H9 (cell line): ENCODE measurements around the gene TAOK1. TPM values are rescaled to one million over a fixed set of nuclear protein-coding genes. Genes with fewer than 3 reads are reported as not detected.

Source experiments
- DNase-seq: peaks from one replicate; pipeline ENCODE4 v3.0.0-alpha.2; 2017
- H2AFZ ChIP-seq: one replicate; pipeline ENCODE4 v1.6.1; 2013; ENCODE audit warnings: mild to moderate bottlenecking, low read length, control low read depth, moderate library complexity
- H2AK5ac ChIP-seq: 2 replicates; pipeline ENCODE4 v1.6.1; 2013; ENCODE audit warnings: low read length, control low read depth, mixed read lengths; ENCODE audit not compliant: insufficient read length
- H2BK120ac ChIP-seq: one replicate; pipeline ENCODE4 v1.6.1; 2013; ENCODE audit warnings: low read depth, mild to moderate bottlenecking, low read length, control low read depth, inconsistent platforms; ENCODE audit not compliant: poor library complexity, severe bottlenecking
- H2BK12ac ChIP-seq: 2 replicates; pipeline ENCODE4 v1.6.1; 2013; ENCODE audit warnings: low read length, control low read depth, mixed read lengths, low read depth; ENCODE audit not compliant: insufficient read length
- H2BK15ac ChIP-seq: 2 replicates; pipeline ENCODE4 v1.6.1; 2013; ENCODE audit warnings: low read depth, low read length, control low read depth
- H2BK20ac ChIP-seq: one replicate; pipeline ENCODE4 v1.6.1; 2013; ENCODE audit warnings: low read depth, mild to moderate bottlenecking, low read length, control low read depth, inconsistent platforms; ENCODE audit not compliant: poor library complexity, severe bottlenecking
- H2BK5ac ChIP-seq: 2 replicates; pipeline ENCODE4 v1.6.1; 2013; ENCODE audit warnings: low read length, control low read depth, mixed read lengths; ENCODE audit not compliant: insufficient read length
- H3K14ac ChIP-seq: 2 replicates; pipeline ENCODE4 v1.6.1; 2013; ENCODE audit warnings: low read length, control low read depth; ENCODE audit not compliant: insufficient read depth
- H3K18ac ChIP-seq: 2 replicates; pipeline ENCODE4 v1.6.1; 2013; ENCODE audit warnings: low read depth, mild to moderate bottlenecking, mixed read lengths, low read length, control low read depth; ENCODE audit not compliant: insufficient read length
- H3K23ac ChIP-seq: 2 replicates; pipeline ENCODE4 v1.6.1; 2013; ENCODE audit warnings: low read length, control low read depth, mixed read lengths, low read depth; ENCODE audit not compliant: insufficient read length
- H3K23me2 ChIP-seq: 2 replicates; pipeline ENCODE4 v1.6.1; 2013; ENCODE audit warnings: low read depth, mild to moderate bottlenecking, mixed read lengths, low read length, control low read depth; ENCODE audit not compliant: insufficient read length, poor library complexity, severe bottlenecking
- H3K27ac ChIP-seq: 2 replicates; pipeline ENCODE4 v1.5.1; 2013; ENCODE audit warnings: low read length, control low read depth, mixed read lengths, low read depth; ENCODE audit not compliant: insufficient read length
- H3K27me3 ChIP-seq: 2 replicates; pipeline ENCODE4 v1.6.1; 2013; ENCODE audit warnings: low read length, control low read depth, inconsistent platforms; ENCODE audit not compliant: insufficient read depth
- H3K4ac ChIP-seq: 2 replicates; pipeline ENCODE4 v1.6.1; 2013; ENCODE audit warnings: low read depth, mild to moderate bottlenecking, control low read depth, inconsistent platforms, low read length, moderate library complexity
- H3K4me1 ChIP-seq: 2 replicates; pipeline ENCODE4 v1.6.1; 2013; ENCODE audit warnings: low read length, control low read depth, inconsistent platforms; ENCODE audit not compliant: insufficient read depth
- H3K4me2 ChIP-seq: 2 replicates; pipeline ENCODE4 v1.6.1; 2013; ENCODE audit warnings: low read length, control low read depth, mixed read lengths; ENCODE audit not compliant: insufficient read length, insufficient read depth
- H3K56ac ChIP-seq: 2 replicates; pipeline ENCODE4 v1.6.1; 2013; ENCODE audit warnings: low read depth, mild to moderate bottlenecking, mixed read lengths, low read length, control low read depth; ENCODE audit not compliant: insufficient read length
- H3K79me1 ChIP-seq: 2 replicates; pipeline ENCODE4 v1.6.1; 2013; ENCODE audit warnings: low read depth, mild to moderate bottlenecking, moderate library complexity, low read length, control low read depth, inconsistent platforms; ENCODE audit not compliant: insufficient read depth, poor library complexity, severe bottlenecking
- H3K79me2 ChIP-seq: 2 replicates; pipeline ENCODE4 v1.6.1; 2013; ENCODE audit warnings: low read length, control low read depth, inconsistent platforms; ENCODE audit not compliant: insufficient read depth
- H3K9ac ChIP-seq: 2 replicates; pipeline ENCODE4 v1.6.1; 2013; ENCODE audit warnings: low read length, control low read depth, mixed read lengths; ENCODE audit not compliant: insufficient read length; ENCODE audit errors: extremely low read depth
- H3K9me3 ChIP-seq: one replicate; pipeline ENCODE4 v1.6.1; 2013; ENCODE audit warnings: low read depth, low read length, inconsistent platforms; ENCODE audit not compliant: control insufficient read depth
- H3T11ph ChIP-seq: one replicate; pipeline ENCODE4 v1.6.1; 2013; ENCODE audit warnings: mild to moderate bottlenecking, low read length, control low read depth, inconsistent platforms
- H4K20me1 ChIP-seq: one replicate; pipeline ENCODE4 v1.6.1; 2013; ENCODE audit not compliant: control insufficient read depth, insufficient read length, insufficient read depth
- H4K5ac ChIP-seq: 2 replicates; pipeline ENCODE4 v1.6.1; 2013; ENCODE audit warnings: low read depth, mild to moderate bottlenecking, mixed read lengths, low read length, control low read depth; ENCODE audit not compliant: insufficient read length
- H4K8ac ChIP-seq: replicated peaks from 2 replicates; pipeline ENCODE4 v1.6.1; 2013; ENCODE audit warnings: low read length, control low read depth, mixed read lengths, low read depth; ENCODE audit not compliant: insufficient read length
- H4K91ac ChIP-seq: 2 replicates; pipeline ENCODE4 v1.6.1; 2013; ENCODE audit warnings: low read depth, mild to moderate bottlenecking, moderate library complexity, mixed read lengths, low read length, control low read depth; ENCODE audit not compliant: insufficient read length
- H3K27ac Mint-ChIP-seq, 3 experiments: 2 replicates in 2 of 3; 3 replicates in 1 of 3; pipeline ENCODE4 v1.8.0; 2020 to 2021; ENCODE audit warnings: mixed read lengths in 3 of 3, mild to moderate bottlenecking in 1 of 3, moderate library complexity in 1 of 3
- H3K27me3 Mint-ChIP-seq: 2 replicates; pipeline ENCODE4 v1.8.0; 2021; ENCODE audit warnings: low read depth, mild to moderate bottlenecking, moderate library complexity, mixed read lengths
- H3K36me3 Mint-ChIP-seq, 3 experiments: 2 replicates in 2 of 3; 3 replicates in 1 of 3; pipeline ENCODE4 v1.8.0; 2020 to 2021; ENCODE audit warnings: low read depth in 3 of 3, mixed read lengths in 3 of 3; ENCODE audit not compliant: insufficient read depth in 1 of 3
- H3K4me1 Mint-ChIP-seq, 2 experiments: 2 replicates each; pipeline ENCODE4 v1.8.0; 2020; ENCODE audit warnings: mixed read lengths in 2 of 2
- H3K4me3 Mint-ChIP-seq, 2 experiments: 2 replicates in 1 of 2; 3 replicates in 1 of 2; pipeline ENCODE4 v1.8.0; 2020 to 2021; ENCODE audit warnings: mild to moderate bottlenecking in 2 of 2, mixed read lengths in 2 of 2, moderate library complexity in 1 of 2
- H3K9me3 Mint-ChIP-seq, 2 experiments: 2 replicates in 1 of 2; 3 replicates in 1 of 2; pipeline ENCODE4 v1.8.0; 2020; ENCODE audit warnings: mild to moderate bottlenecking in 2 of 2, mixed read lengths in 2 of 2, moderate library complexity in 1 of 2
- CTCF ChIP-seq: fragments of 200-600 bp; sonication (generic); conservative IDR thresholded peaks from 3 replicates; pipeline ENCODE4 v1.8.0; 2021; ENCODE audit warnings: antibody characterized with exemption, mild to moderate bottlenecking
- WGBS: extraction: QIAGEN DNeasy Blood & Tissue Kit; methylation state at CpG from one replicate; pipeline ENCODE4 v1.1.7; 2013; ENCODE audit warnings: missing lambda C conversion rate, low lambda C conversion rate, mixed read lengths; ENCODE audit not compliant: insufficient read length; ENCODE audit errors: extremely low coverage; 5-methylcytosine and 5-hydroxymethylcytosine counted together
- total RNA-seq: library from RNA; stranded (reverse); gene quantifications from 2 replicates; pipeline ENCODE4 v1.2.1, GENCODE V29; 2021

The TAOK1 gene
- total RNA-seq, 1 experiment from 2014 or later = 93.0 TPM

DNA sequence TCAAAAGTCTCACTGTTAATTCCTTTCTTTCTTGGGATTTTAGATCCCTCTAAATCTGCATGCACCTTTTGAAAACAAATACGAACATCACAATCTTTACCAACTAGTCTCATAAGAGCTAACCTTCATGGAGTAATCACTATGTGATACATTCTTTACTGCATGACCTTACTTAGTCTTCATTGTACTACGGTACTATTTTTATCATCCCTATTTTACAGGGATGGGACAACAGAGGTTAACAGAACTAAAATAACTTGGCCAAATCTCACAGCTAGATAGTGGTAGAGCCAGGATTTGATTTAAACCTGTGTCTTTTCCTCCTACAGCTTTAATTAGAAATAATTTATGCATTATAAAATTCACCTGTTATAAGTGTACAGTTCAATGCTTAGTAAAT, 32.9 kb upstream of the TAOK1 start:
- Histone ChIP-seq H2BK12ac (no peak overlapping the region), H3K23me2 (no peaks in the 10 kb centered on the region), H2AFZ (no peak overlapping the region), H3K79me2 (no peaks in the 10 kb centered on the region), H4K20me1 (no peaks in the 10 kb centered on the region), H3T11ph (no peak overlapping the region), H3K23ac (no peak overlapping the region), H3K27ac (no peak overlapping the region), H3K18ac (no peak overlapping the region), H3K9ac (no peak overlapping the region), H3K56ac (no peak overlapping the region), H3K9me3 (no peaks in the 10 kb centered on the region), H3K4me1 (no peaks in the 10 kb centered on the region), H3K4me2 (no peak overlapping the region), H3K79me1 (no peaks in the 10 kb centered on the region), H2AK5ac (no peak overlapping the region), H4K8ac (no peak overlapping the region), H2BK120ac (no peak overlapping the region), H4K91ac (no peak overlapping the region), H4K5ac (no peak overlapping the region), H3K4ac (no peak overlapping the region), H3K14ac (no peak overlapping the region), H3K27me3 (no peaks in the 10 kb centered on the region), H2BK15ac (no peak overlapping the region), H2BK20ac (no peak overlapping the region), H2BK5ac (no peak overlapping the region)
- Mint-ChIP-seq H3K9me3 (no peaks in the 10 kb centered on the region), H3K4me3 (no peak overlapping the region), H3K36me3 (no peaks in the 10 kb centered on the region), H3K27me3 (no peaks in the 10 kb centered on the region), H3K4me1 (no peaks in the 10 kb centered on the region), H3K27ac (no peak overlapping the region)
- no peak for TF ChIP-seq CTCF
- DNase-seq = no peak
- no CpG with 5 or more reads among the region's 2 CpGs for WGBS
